Stomach (tissue), 9 donors: ENCODE results near the gene CISD3. TPM values are rescaled to one million over a fixed set of nuclear protein-coding genes. Genes with fewer than 3 reads are reported as not detected.

Experiments
- DNase-seq, 2 donors: peaks; one replicate each; pipeline versions ENCODE4 v3.0.0 to v3.0.0-alpha.2; 2013 to 2019
- H3K27ac ChIP-seq, 5 donors: fragments of 200-600 bp in 4 of 5; sonication (generic) in 4 of 5; one replicate each; pipeline ENCODE4 v1.5.1; 2013 to 2019; ENCODE audit warnings: mild to moderate bottlenecking in 1 of 5, moderate library complexity in 1 of 5
- H3K27me3 ChIP-seq, 3 donors: fragments of 200-600 bp; sonication (generic); one replicate each; pipeline ENCODE4 v1.5.1; 2017 to 2019; ENCODE audit warnings: mixed run types in 1 of 3
- H3K36me3 ChIP-seq, 4 donors: fragments of 200-600 bp; sonication (generic); 1 replicate in 3 of 4; 2 replicates in 1 of 4; pipeline ENCODE4 v1.5.1; 2016 to 2019
- H3K4me1 ChIP-seq, 4 donors: fragments of 200-600 bp; sonication (generic); one replicate each; pipeline ENCODE4 v1.5.1; 2016 to 2019
- H3K4me3 ChIP-seq, 4 donors: fragments of 200-600 bp; sonication (generic) in 3 of 4; one replicate each; pipeline ENCODE4 v1.5.1; 2016 to 2019; ENCODE audit warnings: mild to moderate bottlenecking in 1 of 4
- H3K9me3 ChIP-seq, 4 donors: fragments of 200-600 bp; sonication (generic); one replicate each; pipeline ENCODE4 v1.5.1; 2016 to 2019
- CTCF ChIP-seq, 7 experiments: fragments of 450-650 bp in 4 of 7; fragments of 200-600 bp in 3 of 7; sonication (generic) in 3 of 7; IDR thresholded peaks; one replicate each; pipeline ENCODE4 v1.5.1; 2016 to 2019; ENCODE audit warnings: antibody characterized with exemption in 7 of 7, control low read depth in 2 of 7, mild to moderate bottlenecking in 1 of 7
- EP300 ChIP-seq: sonication (generic); formaldehyde crosslinking; IDR thresholded peaks from one replicate; pipeline ENCODE4 v1.6.1; 2017; ENCODE audit warnings: antibody characterized with exemption
- POLR2A ChIP-seq, 4 donors: fragments of 450-650 bp; IDR thresholded peaks; one replicate each; pipeline ENCODE4 v1.6.1; 2016; ENCODE audit warnings: antibody characterized with exemption in 4 of 4, control low read depth in 2 of 4, mild to moderate bottlenecking in 1 of 4, moderate library complexity in 1 of 4
- POLR2AphosphoS5 ChIP-seq, 3 donors: sonication (generic); formaldehyde crosslinking; IDR thresholded peaks; one replicate each; pipeline ENCODE4 v1.6.1; 2016; ENCODE audit warnings: antibody characterized with exemption in 3 of 3
- WGBS, 5 donors: extraction: QIAGEN DNeasy Blood & Tissue Kit in 3 of 5; methylation state at CpG; one replicate each; pipeline versions ENCODE4 v1.1.5 to v1.1.7; 2013 to 2018; 5-methylcytosine and 5-hydroxymethylcytosine counted together
- intact Hi-C: fragments of 100-400 bp; cut with DNase I; formaldehyde crosslinking; loops from one replicate; pipeline ENCODE4 v1.15.1; 2023; ENCODE audit warnings: low total_unique reads
- polyA plus RNA-seq, 3 donors: library from polyadenylated mRNA; stranded (reverse); fragments of 200-250 nt; gene quantifications; one replicate each; pipeline ENCODE4 v1.2.3, GENCODE V29; 2013
- total RNA-seq, 5 donors: library from RNA; depleted of rRNA; stranded (reverse); fragments of >200 nt; gene quantifications; one replicate each; pipeline versions ENCODE4 v1.1.0 to v1.2.3, GENCODE V29; 2014 to 2016
- donor health status: healthy with polysubstance abuse.
- donor health status: Bipolar disorder and iron deficiency.
- donor health status: healthy.

CISD3 gene
- total and polyA plus RNA-seq, 8 donors: 4.0 to 79.9 (median 33.7) TPM

DNA sequence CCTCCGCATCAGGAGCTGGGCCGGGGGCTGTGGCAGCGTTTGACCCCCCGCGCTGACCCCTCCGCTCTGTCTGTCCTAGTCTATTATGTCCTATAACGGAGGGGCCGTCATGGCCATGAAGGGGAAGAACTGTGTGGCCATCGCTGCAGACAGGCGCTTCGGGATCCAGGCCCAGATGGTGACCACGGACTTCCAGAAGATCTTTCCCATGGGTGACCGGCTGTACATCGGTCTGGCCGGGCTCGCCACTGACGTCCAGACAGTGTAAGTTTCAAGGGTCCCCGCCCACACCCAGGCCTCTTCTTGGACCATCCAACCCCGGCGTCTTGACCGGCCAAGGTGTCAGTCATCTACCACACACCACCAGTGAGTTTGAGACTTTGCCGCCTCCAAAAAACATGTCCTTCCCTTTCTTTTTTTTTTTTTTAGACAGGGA lies 22.9 kb downstream of the CISD3 start:
- TF ChIP-seq POLR2AphosphoS5 (IDR thresholded peaks at IDR 0.05): no peak
- TF ChIP-seq CTCF (IDR thresholded peaks at IDR 0.05): no peak
- no peak for TF ChIP-seq POLR2A (IDR thresholded peaks at IDR 0.05)
- TF ChIP-seq EP300: no peak
- Histone ChIP-seq H3K27ac (peak overlapping the region; percentile 85 to 94 (median 93)), H3K27me3 (peaks cover 0 to 27% (median 9%) of the 10 kb centered on the region in 3 donors), H3K9me3 (no peaks in the 10 kb centered on the region), H3K36me3 (peaks cover 30 to 43% (median 38%) of the 10 kb centered on the region in 4 donors), H3K4me1 (peaks cover 44 to 62% (median 55%) of the 10 kb centered on the region in 4 donors), H3K4me3 (peak overlapping the region; percentile 71 to 98 (median 90))
- DNase-seq: no peak
- 4 to 10% (median 7%) methylated on average over 13 to 22 of the region's 22 CpGs for WGBS, 5 donors
- intact Hi-C loops: no loop called here

GRCh38 chr17:38761612-38762011 lies 31.5 kb downstream of the CISD3 start:
- H3K27ac ChIP-seq: no peak overlapping the region
- peaks cover 78 to 100% (median 100%) of the 10 kb centered on the region in 4 donors for H3K36me3 ChIP-seq
- DNase-seq: peak in 1 of 2 donors; percentile 43
- 61 to 83% (median 80%) methylated on average over 4 of the region's 4 CpGs for WGBS, 5 donors
- H3K9me3 ChIP-seq: no peaks in the 10 kb centered on the region
- no peaks in the 10 kb centered on the region for H3K27me3 ChIP-seq
- no peak overlapping the region for H3K4me3 ChIP-seq
- no peaks in the 10 kb centered on the region for H3K4me1 ChIP-seq
- intact Hi-C loops: no loop called here
- no peak for TF ChIP-seq POLR2A (IDR thresholded peaks at IDR 0.05)
- TF ChIP-seq POLR2AphosphoS5 (IDR thresholded peaks at IDR 0.05): no peak
- no peak for TF ChIP-seq CTCF (IDR thresholded peaks at IDR 0.05)

GRCh38 chr17:38762231-38762630 lies 32.1 kb downstream of the CISD3 start:
- Histone ChIP-seq H3K27me3 (no peaks in the 10 kb centered on the region), H3K36me3 (peaks cover 79 to 100% (median 100%) of the 10 kb centered on the region in 4 donors), H3K4me1 (no peaks in the 10 kb centered on the region), H3K4me3 (no peak overlapping the region), H3K27ac (no peak overlapping the region), H3K9me3 (no peaks in the 10 kb centered on the region)
- DNase-seq: no peak
- intact Hi-C loops: no loop called here
- no peak for TF ChIP-seq EP300
- no peak for TF ChIP-seq POLR2A (IDR thresholded peaks at IDR 0.05)
- no peak for TF ChIP-seq CTCF (IDR thresholded peaks at IDR 0.05)
- no peak for TF ChIP-seq POLR2AphosphoS5 (IDR thresholded peaks at IDR 0.05)
- 70 to 83% (median 74%) methylated on average over 3 of the region's 3 CpGs for WGBS, 5 donors

DNA sequence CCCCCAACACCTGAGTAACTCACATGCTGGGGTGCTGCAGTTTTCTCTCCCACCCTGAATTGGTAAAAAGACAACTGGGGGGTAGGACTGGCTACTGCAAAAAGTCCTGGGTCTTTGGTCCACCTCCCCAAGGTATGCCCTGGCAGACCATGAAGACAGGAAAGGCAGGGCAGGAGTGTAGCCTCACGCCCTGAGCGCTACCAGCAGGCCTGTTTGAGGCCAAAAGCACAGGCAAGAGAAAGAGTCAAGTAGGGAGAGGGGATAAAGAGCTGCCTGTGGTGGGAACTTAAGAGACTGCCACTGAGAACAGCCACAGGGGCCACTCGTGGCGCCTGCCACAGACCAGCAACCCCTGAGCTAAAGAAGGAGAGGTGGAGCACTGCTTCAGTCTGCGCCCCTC lies 36.2 kb downstream of the CISD3 start:
- Histone ChIP-seq H3K9me3 (no peaks in the 10 kb centered on the region), H3K4me1 (no peaks in the 10 kb centered on the region), H3K36me3 (peaks cover 70 to 100% (median 100%) of the 10 kb centered on the region in 4 donors), H3K27ac (no peak overlapping the region), H3K27me3 (no peaks in the 10 kb centered on the region), H3K4me3 (no peak overlapping the region)
- WGBS, 5 donors: 84 to 90% (median 89%) methylated on average over 5 of the region's 5 CpGs
- intact Hi-C loops: no loop called here
- no peak for TF ChIP-seq POLR2AphosphoS5 (IDR thresholded peaks at IDR 0.05)
- no peak for TF ChIP-seq POLR2A (IDR thresholded peaks at IDR 0.05)
- TF ChIP-seq EP300: no peak
- no peak for TF ChIP-seq CTCF (IDR thresholded peaks at IDR 0.05)
- DNase-seq: no peak
